Stimulated activated CD8-positive, alpha-beta memory T cell treated with anti-CD3 and anti-CD28 coated beads, Interleukin-15, amount 100 ng/mL, for 24 hours (primary cell): Measurements from ENCODE around the gene FNIP2.

ENCODE experiments used
- DNase-seq: peaks from one replicate; pipeline ENCODE4 v3.0.0-alpha.2; 2020; ENCODE audit warnings: low read depth

The FNIP2 gene

DNA sequence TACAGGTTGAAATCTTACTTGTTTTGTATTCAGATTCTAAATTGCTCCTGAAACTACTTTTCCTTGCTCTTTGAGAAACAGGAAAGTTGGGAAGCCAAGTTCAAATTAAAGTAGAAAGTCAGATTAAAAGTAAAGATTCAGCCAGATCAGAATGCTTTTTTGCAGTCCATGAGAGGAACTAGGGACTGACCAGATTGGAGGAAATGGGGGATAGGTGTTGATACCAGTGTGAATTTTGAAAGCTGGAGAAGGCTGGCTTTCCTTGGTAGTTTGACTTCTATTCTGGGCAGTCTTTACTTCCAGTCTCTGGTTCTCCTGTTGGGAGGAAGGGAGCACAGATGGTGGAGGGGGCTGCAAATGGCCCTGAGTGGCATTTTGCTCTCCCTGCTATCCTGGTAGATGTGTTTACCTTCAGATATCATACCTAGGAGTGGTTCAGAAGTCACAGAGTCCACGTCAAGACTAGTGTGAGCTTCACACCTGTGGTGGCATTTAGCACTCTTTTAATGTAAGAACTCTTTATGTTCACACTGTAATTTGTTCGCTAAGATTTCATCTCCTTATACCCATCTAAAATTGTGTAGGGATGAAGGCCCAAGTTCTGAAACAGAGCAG is 68.8 kb downstream of the FNIP2 start:
- no peak for DNase-seq

GRCh38 chr4:158840131-158840530 is 71.3 kb downstream of the FNIP2 start:
- DNase-seq = no peak

DNA sequence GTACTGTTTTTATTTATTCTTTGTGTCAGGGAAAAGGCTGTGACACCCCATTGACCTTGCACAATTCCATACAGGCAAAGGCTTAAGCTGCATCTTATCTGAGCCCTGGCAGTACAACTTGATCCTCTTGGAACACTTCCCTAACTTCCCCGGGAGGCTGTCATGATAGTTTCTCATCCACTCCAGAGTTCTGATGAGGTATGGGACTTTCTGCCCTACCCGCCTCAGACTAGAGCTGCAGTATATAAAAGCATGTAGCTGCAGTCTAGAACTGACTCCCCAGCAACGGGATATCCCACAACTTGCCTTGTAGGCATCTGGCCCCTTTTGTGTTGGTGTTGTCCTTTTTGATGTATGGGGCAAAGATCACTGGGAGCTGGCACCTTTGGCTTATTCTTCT is 72.7 kb downstream of the FNIP2 start:
- DNase-seq = no peak

DNA sequence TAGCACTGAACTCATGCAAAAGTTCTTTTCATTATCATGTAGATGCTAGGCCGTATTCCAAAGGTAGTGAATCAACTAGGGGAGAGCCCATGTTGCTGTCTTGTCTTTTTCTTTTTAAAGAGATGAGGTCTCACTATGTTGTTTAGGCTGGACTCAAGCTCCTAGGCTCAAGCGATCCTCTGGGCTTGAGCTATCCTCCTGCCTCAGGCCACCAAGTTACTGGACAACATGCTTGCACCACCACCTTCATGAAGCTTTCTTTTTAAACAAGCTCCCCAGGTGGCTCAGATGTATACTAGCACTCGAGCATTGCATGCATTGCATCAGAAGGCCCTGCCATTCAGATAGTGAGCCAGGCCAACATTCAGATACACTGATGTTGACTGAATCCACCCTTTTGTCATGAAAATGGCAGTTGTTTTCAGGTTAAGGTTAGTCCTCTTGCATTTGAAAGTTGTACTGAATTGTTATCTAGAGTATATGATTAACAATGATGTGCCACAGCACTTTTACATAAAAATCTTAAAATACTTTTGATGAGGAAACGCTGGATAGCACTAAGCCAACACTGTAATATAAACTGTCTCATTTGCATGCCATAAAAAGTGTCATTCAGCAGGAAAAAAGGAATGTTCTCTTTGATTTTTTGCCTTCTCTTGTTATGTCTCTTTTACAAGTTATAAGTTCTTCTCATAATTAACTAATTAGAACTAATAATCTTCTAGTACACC is 76.7 kb downstream of the FNIP2 start:
- no peak for DNase-seq

GRCh38 chr4:158847535-158847934 is 78.7 kb downstream of the FNIP2 start:
- no peak for DNase-seq

DNA sequence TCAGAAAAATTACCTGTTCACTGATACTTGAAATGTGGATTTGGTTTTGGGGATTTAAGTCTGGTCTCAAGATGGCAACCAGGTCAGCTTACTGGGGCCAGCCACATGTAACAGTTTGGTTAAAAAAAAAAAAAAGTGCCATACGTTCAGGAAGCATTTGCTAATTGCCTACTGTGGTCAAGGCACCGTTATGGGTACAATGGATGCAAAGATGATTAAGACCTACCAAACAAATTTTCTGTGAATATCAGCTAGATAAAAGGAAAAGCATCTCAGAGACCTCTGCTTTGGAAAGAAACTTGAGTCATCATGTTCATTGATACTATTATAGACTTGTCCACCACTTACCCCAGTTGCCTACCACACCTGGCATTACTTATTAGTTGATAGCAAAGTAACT is 80.9 kb downstream of the FNIP2 start:
- no peak for DNase-seq

GRCh38 chr4:158850371-158850770 is 81.5 kb downstream of the FNIP2 start:
- no peak for DNase-seq

DNA sequence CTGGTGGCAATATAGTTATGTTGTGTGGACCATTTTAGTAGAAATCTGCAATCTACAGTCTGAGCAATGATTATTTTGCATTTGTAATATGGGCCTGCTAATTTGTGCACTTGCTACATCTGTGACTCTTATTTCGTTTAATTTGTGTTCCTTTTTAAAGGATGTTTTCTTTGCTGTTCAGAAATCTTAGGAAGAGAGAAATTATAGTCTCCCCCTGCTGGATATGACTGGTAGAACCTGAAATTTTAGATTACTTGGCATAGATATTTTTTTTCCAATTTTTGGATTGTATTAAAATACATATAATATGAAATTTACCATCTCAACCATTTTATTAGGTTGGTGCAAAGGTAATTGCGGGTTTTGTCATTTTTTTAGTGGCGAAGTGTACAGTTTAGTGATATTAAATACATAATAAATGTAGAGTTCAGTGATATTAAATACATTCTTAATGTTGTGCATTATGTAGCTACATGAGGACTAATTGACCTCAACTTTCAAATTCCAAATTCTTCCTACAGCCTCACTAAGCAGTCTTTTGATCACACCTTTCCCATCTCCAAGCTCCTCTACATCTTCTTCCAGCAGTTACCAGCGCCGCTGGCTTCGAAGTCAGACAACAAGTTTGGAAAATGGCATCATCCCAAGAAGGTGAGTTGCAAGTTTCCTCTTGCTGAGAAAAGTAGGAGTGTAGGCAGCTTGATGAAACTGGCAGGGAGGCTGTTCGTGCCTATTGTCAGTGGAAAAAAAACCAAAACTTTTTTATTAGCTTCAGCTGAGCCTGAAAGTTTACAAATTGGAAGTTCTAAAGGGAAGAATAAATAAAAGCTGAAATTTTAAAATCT is 82.2 kb downstream of the FNIP2 start:
- no peak for DNase-seq

- no peak for DNase-seq
These were observed 85.4 kb downstream of the FNIP2 start for GRCh38 chr4:158854236-158854635.

DNA sequence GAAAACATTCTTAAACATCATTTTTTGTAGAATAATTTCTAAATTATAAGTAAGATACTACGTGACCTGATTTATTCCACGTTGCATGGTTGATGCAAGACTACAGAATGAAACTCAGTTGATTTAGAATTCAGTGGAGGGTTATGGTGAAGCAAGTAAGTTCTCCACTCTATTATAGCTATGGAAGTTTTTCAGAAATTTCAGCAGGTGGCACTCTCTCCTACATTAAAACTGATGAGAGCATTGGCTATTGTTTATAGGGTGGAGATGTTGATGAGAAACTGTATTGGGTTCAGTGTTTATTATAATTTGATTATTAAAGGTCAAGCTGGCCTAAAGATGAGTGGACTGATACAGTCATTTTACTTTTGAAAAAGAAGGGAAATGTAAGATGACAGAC is 88.0 kb downstream of the FNIP2 start:
- no peak for DNase-seq

- DNase-seq = no peak
These were observed 89.1 kb downstream of the FNIP2 start for GRCh38 chr4:158857951-158858350.

- no peak for DNase-seq
These were observed 89.8 kb downstream of the FNIP2 start for GRCh38 chr4:158858410-158859199.

DNA sequence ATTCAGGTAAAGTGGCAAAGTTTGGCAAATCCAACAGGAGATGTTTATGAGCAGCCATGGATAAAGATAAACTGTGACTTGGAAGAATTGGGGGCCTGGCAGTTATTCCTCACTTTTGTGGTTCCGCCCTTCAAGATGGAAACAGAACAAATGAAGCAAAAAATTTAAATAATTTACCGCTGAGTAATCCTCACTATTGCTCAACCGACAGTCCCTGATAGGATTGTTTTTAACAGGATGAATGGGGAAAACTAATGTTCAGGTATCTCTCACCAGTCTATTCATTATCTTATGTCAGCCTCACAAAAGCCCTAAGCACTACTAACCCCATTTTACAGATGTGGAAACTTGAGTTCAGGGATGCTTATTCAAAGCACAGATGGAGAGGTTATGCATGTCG is 90.8 kb downstream of the FNIP2 start:
- DNase-seq = no peak

- no peak for DNase-seq
These were observed 92.0 kb downstream of the FNIP2 start for GRCh38 chr4:158860856-158861255.

GRCh38 chr4:158861281-158861680 is 92.5 kb downstream of the FNIP2 start:
- no peak for DNase-seq

GRCh38 chr4:158861766-158862165 is 92.9 kb downstream of the FNIP2 start:
- DNase-seq = no peak

DNA sequence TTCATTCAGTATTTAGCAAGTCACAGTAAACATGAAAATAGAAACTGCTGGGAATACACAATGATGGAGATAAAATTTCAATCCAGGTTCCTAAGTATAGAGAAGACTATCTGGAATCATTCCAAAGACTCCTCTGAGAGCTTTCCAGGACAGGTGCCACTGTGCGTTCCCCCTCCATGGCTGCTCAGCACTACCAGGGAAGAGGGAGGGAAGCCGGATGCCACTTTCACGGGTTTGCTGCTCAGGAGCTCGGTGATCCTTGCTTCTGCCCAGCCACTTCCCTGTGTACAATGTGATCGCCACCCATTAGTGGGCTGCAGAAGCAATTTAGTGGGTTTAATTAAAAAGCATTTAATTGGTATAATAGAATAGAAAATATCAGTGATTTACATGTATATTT is 94.5 kb downstream of the FNIP2 start:
- DNase-seq = no peak

DNA sequence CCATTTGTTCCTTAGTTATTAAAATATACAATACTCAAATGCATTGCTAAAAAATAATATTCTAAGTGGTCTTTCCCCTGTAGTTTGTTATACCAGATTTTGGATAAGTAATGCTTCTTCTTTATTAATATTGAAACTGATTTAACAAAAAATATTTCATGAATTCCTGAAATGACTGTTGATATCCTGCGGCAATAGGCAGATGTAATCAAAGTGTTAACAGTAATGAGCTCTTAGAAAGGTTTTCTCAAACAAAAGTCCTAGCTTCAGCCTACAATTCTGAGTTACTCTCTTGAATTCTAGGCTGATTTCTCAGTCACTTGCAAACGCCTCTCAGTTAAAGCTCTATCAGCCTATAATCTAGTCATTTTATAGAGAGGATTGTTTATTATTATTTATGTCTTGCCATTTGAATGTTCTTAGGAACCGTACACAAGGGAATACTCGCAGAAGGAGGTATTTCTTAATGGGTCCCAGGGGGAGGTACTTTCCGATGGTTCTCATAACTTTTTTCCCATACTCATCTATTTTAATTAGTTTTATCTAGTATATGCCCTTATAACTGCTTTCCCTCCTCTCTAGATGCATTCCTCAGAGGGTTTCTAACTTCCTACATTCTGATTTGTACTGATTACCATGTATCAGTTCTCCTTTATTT is 96.8 kb downstream of the FNIP2 start:
- DNase-seq = no peak

DNA sequence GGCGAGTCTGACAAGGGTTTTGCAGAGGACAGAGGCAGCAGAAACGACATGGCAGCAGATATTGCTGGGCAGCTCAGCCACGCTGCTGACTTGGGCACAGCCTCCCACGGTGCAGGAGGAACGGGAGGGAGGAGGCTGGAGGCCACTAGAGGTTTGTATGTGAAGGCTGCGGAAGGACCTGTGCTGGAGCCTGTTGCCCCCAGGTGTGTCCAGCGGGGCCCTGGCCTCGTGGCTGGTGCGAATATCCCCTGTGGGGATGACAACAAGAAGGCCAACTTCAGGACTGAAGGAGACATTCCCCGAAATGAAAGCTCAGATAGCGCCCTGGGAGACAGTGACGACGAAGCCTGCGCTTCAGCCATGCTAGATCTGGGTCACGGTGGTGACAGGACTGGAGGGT is 100.2 kb downstream of the FNIP2 start:
- no peak for DNase-seq

- no peak for DNase-seq
These were observed 100.9 kb downstream of the FNIP2 start for GRCh38 chr4:158869761-158870160.

DNA sequence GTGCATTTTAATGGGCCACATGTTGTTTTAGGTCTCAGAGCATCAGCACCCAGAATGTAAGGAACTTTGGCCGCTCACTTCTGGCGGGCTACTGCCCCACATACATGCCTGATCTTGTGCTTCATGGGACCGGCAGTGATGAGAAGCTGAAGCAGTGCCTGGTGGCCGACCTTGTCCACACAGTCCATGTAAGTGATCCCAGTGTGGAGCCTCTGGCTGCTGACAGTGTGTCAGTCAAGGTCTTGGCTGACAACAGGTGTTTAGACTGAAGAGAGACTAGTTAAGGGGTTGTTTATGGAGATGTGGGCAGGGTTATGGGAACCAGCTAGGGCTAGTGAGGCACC is 101.4 kb downstream of the FNIP2 start:
- DNase-seq = no peak
